ENCODE measurements around the gene LGALS14.

The LGALS14 gene

GRCh38 chr19:39679056-39679790, 25.1 kb upstream of the LGALS14 start:
- no peak for ATAC-seq
- no peak for TF ChIP-seq ESRRG (CRISPR knock-in tag; IDR thresholded peaks at IDR 0.05)
- no peak for TF ChIP-seq GLIS3 (CRISPR knock-in tag; IDR thresholded peaks at IDR 0.05)
- TF ChIP-seq CSRNP3 (CRISPR knock-in tag; IDR thresholded peaks at IDR 0.05): no peak
- no peak for TF ChIP-seq ZNF565 (CRISPR knock-in tag; conservative IDR thresholded peaks at IDR 0.05; ENCODE audit: low read depth)
- no peak for TF ChIP-seq ISL1 (CRISPR knock-in tag; IDR thresholded peaks at IDR 0.05)
- TF ChIP-seq ZFP30 (CRISPR knock-in tag; IDR thresholded peaks at IDR 0.05): no peak
- no peak for TF ChIP-seq ARNTL (CRISPR knock-in tag; IDR thresholded peaks at IDR 0.05; ENCODE audit: borderline replicate concordance, low read depth)
- TF ChIP-seq ZC3H10 (CRISPR knock-in tag; IDR thresholded peaks at IDR 0.05): no peak
- TF ChIP-seq CREB5 (CRISPR knock-in tag; IDR thresholded peaks at IDR 0.05; ENCODE audit: low read depth): no peak
- TF ChIP-seq RARB (CRISPR knock-in tag; IDR thresholded peaks at IDR 0.05): no peak
- TF ChIP-seq CSDC2 (CRISPR knock-in tag; IDR thresholded peaks at IDR 0.05): no peak
- TF ChIP-seq TCF4 (CRISPR knock-in tag; IDR thresholded peaks at IDR 0.05; ENCODE audit: borderline replicate concordance): no peak
- TF ChIP-seq BACH2 (CRISPR knock-in tag; IDR thresholded peaks at IDR 0.05; ENCODE audit: borderline replicate concordance): no peak

- ATAC-seq: no peak
These were observed 24.5 kb upstream of the LGALS14 start for GRCh38 chr19:39679791-39680168.

More at GRCh38 chr19:39679791-39680168, 24.5 kb upstream of the LGALS14 start:
- no peak for TF ChIP-seq BACH2 (CRISPR knock-in tag; IDR thresholded peaks at IDR 0.05; ENCODE audit: borderline replicate concordance)
- TF ChIP-seq ARNTL (CRISPR knock-in tag; IDR thresholded peaks at IDR 0.05; ENCODE audit: borderline replicate concordance, low read depth): no peak
- no peak for TF ChIP-seq PPARA (CRISPR knock-in tag; IDR thresholded peaks at IDR 0.05; ENCODE audit: borderline replicate concordance)
- no peak for TF ChIP-seq ZNF70 (CRISPR knock-in tag; IDR thresholded peaks at IDR 0.05)
- TF ChIP-seq ESRRG (CRISPR knock-in tag; IDR thresholded peaks at IDR 0.05): no peak
- no peak for TF ChIP-seq ZFP30 (CRISPR knock-in tag; IDR thresholded peaks at IDR 0.05)
- TF ChIP-seq ZC3H10 (CRISPR knock-in tag; IDR thresholded peaks at IDR 0.05): no peak
- TF ChIP-seq PATZ1 (CRISPR knock-in tag; IDR thresholded peaks at IDR 0.05; ENCODE audit: borderline replicate concordance): no peak
- no peak for TF ChIP-seq ZNF8 (CRISPR knock-in tag; IDR thresholded peaks at IDR 0.05)
- no peak for TF ChIP-seq TSHZ2 (CRISPR knock-in tag; IDR thresholded peaks at IDR 0.05)
- no peak for TF ChIP-seq ZNF565 (CRISPR knock-in tag; conservative IDR thresholded peaks at IDR 0.05; ENCODE audit: low read depth)
- no peak for TF ChIP-seq SNAI2 (CRISPR knock-in tag; IDR thresholded peaks at IDR 0.05)
- TF ChIP-seq ZFP3 (CRISPR knock-in tag; IDR thresholded peaks at IDR 0.05): no peak
- no peak for TF ChIP-seq GLIS3 (CRISPR knock-in tag; IDR thresholded peaks at IDR 0.05)
